GM23338 (cell line): ENCODE measurements around the gene ANKRD40CL. TPM values are rescaled to one million over a fixed set of nuclear protein-coding genes. Genes with fewer than 3 reads are reported as not detected.
A peak's percentile ranks its signal among the peaks of the same experiment; 100 is the strongest.

ENCODE experiments used
- ATAC-seq: fragments of 200-7000 bp; cut with Tn5 transposase; 3 replicates; pipeline ENCODE4 v1.9.1; 2020
- DNase-seq: peaks from one replicate; pipeline ENCODE4 v3.0.0-alpha.2; 2015; ENCODE audit warnings: low spot score
- H2AFZ ChIP-seq: fragments of 200-600 bp; sonication (generic); 2 replicates; pipeline ENCODE4 v1.8.0; 2016; ENCODE audit warnings: antibody characterized with exemption, mild to moderate bottlenecking, moderate library complexity
- H3F3A ChIP-seq: fragments of 200-600 bp; sonication (generic); replicated peaks from 2 replicates; pipeline ENCODE4 v1.8.0; 2017; ENCODE audit warnings: antibody characterized with exemption, mixed run types, low read depth
- H3K27ac ChIP-seq: fragments of 200-600 bp; sonication (generic); 2 replicates; pipeline ENCODE4 v1.6.1; 2016; ENCODE audit warnings: low read depth
- H3K27me3 ChIP-seq: fragments of 200-600 bp; sonication (generic); 2 replicates; pipeline ENCODE4 v1.8.0; 2016; ENCODE audit warnings: mild to moderate bottlenecking, mixed run types, moderate library complexity; ENCODE audit not compliant: insufficient read depth
- H3K36me3 ChIP-seq: fragments of 200-600 bp; sonication (generic); 2 replicates; pipeline ENCODE4 v1.8.0; 2016; ENCODE audit warnings: mild to moderate bottlenecking; ENCODE audit not compliant: insufficient read depth
- H3K4me1 ChIP-seq: fragments of 200-600 bp; sonication (generic); 2 replicates; pipeline ENCODE4 v1.8.0; 2016; ENCODE audit warnings: mild to moderate bottlenecking, moderate library complexity; ENCODE audit not compliant: insufficient read depth
- H3K4me2 ChIP-seq: fragments of 200-600 bp; sonication (generic); 2 replicates; pipeline ENCODE4 v1.7.1; 2017; ENCODE audit warnings: mixed run types
- H3K4me3 ChIP-seq: fragments of 200-600 bp; sonication (generic); 2 replicates; pipeline ENCODE4 v1.6.1; 2016; ENCODE audit warnings: mixed run types
- H3K79me2 ChIP-seq: fragments of 200-600 bp; sonication (generic); replicated peaks from 2 replicates; pipeline ENCODE4 v1.8.0; 2017; ENCODE audit warnings: mild to moderate bottlenecking; ENCODE audit not compliant: insufficient read depth
- H3K9me2 ChIP-seq: fragments of 200-600 bp; sonication (generic); 2 replicates; pipeline ENCODE4 v1.8.0; 2017; ENCODE audit not compliant: insufficient read depth
- H4K20me1 ChIP-seq: fragments of 200-600 bp; sonication (generic); replicated peaks from 2 replicates; pipeline ENCODE4 v1.8.0; 2017; ENCODE audit warnings: mild to moderate bottlenecking; ENCODE audit not compliant: insufficient read depth
- H3K27ac Mint-ChIP-seq: 2 replicates; pipeline ENCODE4 v1.8.0; 2020; ENCODE audit warnings: inconsistent platforms, mild to moderate bottlenecking, moderate library complexity, mixed read lengths
- H3K27me3 Mint-ChIP-seq: 3 replicates; pipeline ENCODE4 v1.8.0; 2022; ENCODE audit warnings: low read depth, mild to moderate bottlenecking, moderate library complexity, mixed read lengths, inconsistent platforms; ENCODE audit not compliant: insufficient read depth, poor library complexity
- H3K36me3 Mint-ChIP-seq: 3 replicates; pipeline ENCODE4 v1.8.0; 2021; ENCODE audit warnings: low read depth, mild to moderate bottlenecking, inconsistent platforms, moderate library complexity, mixed read lengths
- H3K4me1 Mint-ChIP-seq: 3 replicates; pipeline ENCODE4 v1.8.0; 2020; ENCODE audit warnings: mild to moderate bottlenecking, inconsistent platforms, mixed read lengths
- H3K4me3 Mint-ChIP-seq: 3 replicates; pipeline ENCODE4 v1.8.0; 2021; ENCODE audit warnings: moderate library complexity, mild to moderate bottlenecking, inconsistent platforms, mixed read lengths
- H3K9me3 Mint-ChIP-seq: 3 replicates; pipeline ENCODE4 v1.8.0; 2020; ENCODE audit warnings: moderate library complexity, mild to moderate bottlenecking, inconsistent platforms, mixed read lengths
- CREB1 ChIP-seq: fragments of 250-450 bp; sonication (Bioruptor Pico); IDR thresholded peaks from 2 replicates; pipeline ENCODE4 v1.5.0; 2020; ENCODE audit warnings: low read depth, mild to moderate bottlenecking, moderate library complexity
- EZH2 ChIP-seq: fragments of 200-600 bp; sonication (generic); IDR thresholded peaks from one replicate; pipeline ENCODE4 v1.8.0; 2017; ENCODE audit warnings: antibody characterized with exemption, mild to moderate bottlenecking, low read depth; ENCODE audit not compliant: unreplicated experiment
- EZH2phosphoT487 ChIP-seq: fragments of 200-600 bp; sonication (generic); IDR thresholded peaks from one replicate; pipeline ENCODE4 v1.8.1; 2018; ENCODE audit warnings: antibody characterized with exemption; ENCODE audit not compliant: unreplicated experiment
- JUNB ChIP-seq: IDR thresholded peaks from one replicate; pipeline ENCODE4 v1.6.1; 2016; ENCODE audit warnings: antibody characterized with exemption; ENCODE audit not compliant: unreplicated experiment
- NANOG ChIP-seq: IDR thresholded peaks from 2 replicates; pipeline ENCODE4 v1.6.1; 2016; ENCODE audit warnings: antibody characterized with exemption, borderline replicate concordance
- POLR2AphosphoS5 ChIP-seq: IDR thresholded peaks from 2 replicates; pipeline ENCODE4 v1.6.1; 2016; ENCODE audit warnings: antibody characterized with exemption, low read depth
- STAT1 ChIP-seq: IDR thresholded peaks from one replicate; pipeline ENCODE4 v1.6.1; 2016; ENCODE audit warnings: antibody characterized with exemption; ENCODE audit not compliant: unreplicated experiment
- polyA plus RNA-seq: library from polyadenylated mRNA; unstranded; fragments of >200 nt; fragmentation: Nextera tagmentation; extraction: Ambion mirVana; gene quantifications from 2 replicates; pipeline ENCODE4 v1.2.1, GENCODE V29; 2016
- total RNA-seq: library from RNA; depleted of rRNA; stranded (reverse); fragments of >200 nt; shearing (Covaris generic); gene quantifications from 2 replicates; pipeline ENCODE4 v1.2.3, GENCODE V29; 2014
- TF ChIP-seq, protein P1 (sequence below), 2 experiments: fragments of 200-600 bp in 1 of 2; sonication (generic) in 1 of 2; conservative IDR thresholded peaks; 2 replicates each; pipeline versions ENCODE4 v1.5.1 to v1.6.1; 2016 to 2017; ENCODE audit warnings: antibody characterized with exemption in 2 of 2, low read depth in 2 of 2, mild to moderate bottlenecking in 2 of 2, moderate library complexity in 1 of 2
- TF ChIP-seq, protein P2 (sequence below): IDR thresholded peaks from 2 replicates; pipeline ENCODE4 v1.6.1; 2016; ENCODE audit warnings: antibody characterized with exemption
- TF ChIP-seq, protein P3 (sequence below): fragments of 250-450 bp; sonication (Bioruptor Pico); IDR thresholded peaks from 2 replicates; pipeline ENCODE4 v1.5.0; 2020; ENCODE audit warnings: mild to moderate bottlenecking, moderate library complexity

ANKRD40CL gene
- total and polyA plus RNA-seq, 2 experiments from 2014 or later: not detected

DNA sequence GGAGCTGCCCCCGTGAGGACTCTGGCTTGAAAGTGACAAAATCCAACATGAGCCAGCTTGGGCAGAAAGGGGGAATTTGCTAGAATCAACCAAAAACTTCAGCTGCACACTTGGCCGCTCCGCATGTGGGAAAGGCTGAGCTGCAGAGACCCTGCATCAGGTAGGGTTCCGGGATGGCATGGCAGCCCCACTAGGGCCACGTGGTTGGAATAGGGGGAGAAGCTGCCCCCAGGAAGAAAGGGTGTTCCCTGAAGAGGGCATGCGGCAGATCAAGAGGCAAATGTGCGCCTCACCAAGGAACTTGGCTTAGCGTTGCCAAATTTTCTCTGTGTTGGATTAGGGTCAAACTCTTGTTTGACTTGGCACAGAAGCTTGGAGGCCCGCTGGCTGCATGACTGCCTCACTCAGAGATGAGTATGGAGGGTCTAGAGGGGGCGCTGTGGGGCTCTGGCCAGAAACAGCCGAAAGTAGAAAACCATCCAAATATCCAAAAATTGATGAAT lies 38.9 kb upstream of the ANKRD40CL start:
- Mint-ChIP-seq H3K9me3 (no peaks in the 10 kb centered on the region), H3K36me3 (no peaks in the 10 kb centered on the region), H3K27me3 (peaks cover 3% of the 10 kb centered on the region), H3K4me3 (no peak overlapping the region), H3K4me1 (no peaks in the 10 kb centered on the region), H3K27ac (no peak overlapping the region)
- H3K79me2 ChIP-seq: no peaks in the 10 kb centered on the region
- H3K27ac ChIP-seq: no peak overlapping the region
- H4K20me1 ChIP-seq: no peaks in the 10 kb centered on the region
- H3K36me3 ChIP-seq: no peaks in the 10 kb centered on the region
- H3K4me2 ChIP-seq: no peak overlapping the region
- 0 out of 2 replicates have a peak, but pooled peaks cover 3% of the 10 kb centered on the region for H3K9me2 ChIP-seq
- ATAC-seq (peak; percentile 76), DNase-seq (peak; percentile 73)
- TF ChIP-seq, protein P1, sequence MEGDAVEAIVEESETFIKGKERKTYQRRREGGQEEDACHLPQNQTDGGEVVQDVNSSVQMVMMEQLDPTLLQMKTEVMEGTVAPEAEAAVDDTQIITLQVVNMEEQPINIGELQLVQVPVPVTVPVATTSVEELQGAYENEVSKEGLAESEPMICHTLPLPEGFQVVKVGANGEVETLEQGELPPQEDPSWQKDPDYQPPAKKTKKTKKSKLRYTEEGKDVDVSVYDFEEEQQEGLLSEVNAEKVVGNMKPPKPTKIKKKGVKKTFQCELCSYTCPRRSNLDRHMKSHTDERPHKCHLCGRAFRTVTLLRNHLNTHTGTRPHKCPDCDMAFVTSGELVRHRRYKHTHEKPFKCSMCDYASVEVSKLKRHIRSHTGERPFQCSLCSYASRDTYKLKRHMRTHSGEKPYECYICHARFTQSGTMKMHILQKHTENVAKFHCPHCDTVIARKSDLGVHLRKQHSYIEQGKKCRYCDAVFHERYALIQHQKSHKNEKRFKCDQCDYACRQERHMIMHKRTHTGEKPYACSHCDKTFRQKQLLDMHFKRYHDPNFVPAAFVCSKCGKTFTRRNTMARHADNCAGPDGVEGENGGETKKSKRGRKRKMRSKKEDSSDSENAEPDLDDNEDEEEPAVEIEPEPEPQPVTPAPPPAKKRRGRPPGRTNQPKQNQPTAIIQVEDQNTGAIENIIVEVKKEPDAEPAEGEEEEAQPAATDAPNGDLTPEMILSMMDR (conservative IDR thresholded peaks at IDR 0.05; ENCODE audit: low read depth in 2 of 2): peak; percentile 69 to 72
- no peak for TF ChIP-seq NANOG
- no peaks in the 10 kb centered on the region for H3F3A ChIP-seq
- H3K4me1 ChIP-seq: peaks cover 4% of the 10 kb centered on the region; the same call in 1 of the 2 replicates
- no peak overlapping the region for H3K4me3 ChIP-seq
- peak overlapping the region; percentile 86 for H2AFZ ChIP-seq
- no peaks in the 10 kb centered on the region for H3K27me3 ChIP-seq

DNA sequence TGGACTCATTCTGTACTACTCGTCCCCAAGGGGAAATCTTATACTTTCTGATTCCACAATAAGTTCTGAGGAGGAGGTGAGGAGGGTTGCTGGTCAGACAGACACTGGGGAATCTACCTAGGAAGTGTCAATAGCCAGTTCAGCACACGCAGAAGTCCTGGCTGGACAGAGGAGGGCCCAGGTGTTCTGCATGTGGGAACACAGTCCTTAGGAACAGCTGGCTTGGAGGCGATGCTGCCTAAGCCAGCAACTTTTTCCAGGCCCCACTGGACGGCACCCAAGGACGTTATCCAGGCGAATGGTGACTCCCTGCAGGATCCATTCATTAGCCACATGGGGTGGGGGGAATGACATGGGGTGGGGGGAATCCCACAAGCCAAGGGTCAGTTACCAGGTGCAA lies 38.2 kb upstream of the ANKRD40CL start:
- H3K9me2 ChIP-seq: 0 out of 2 replicates have a peak, but pooled peaks cover 3% of the 10 kb centered on the region
- DNase-seq: no peak
- peak overlapping the region; percentile 38; the same call in 1 of the 2 replicates for H2AFZ ChIP-seq
- H3K36me3 Mint-ChIP-seq: no peaks in the 10 kb centered on the region
- no peaks in the 10 kb centered on the region for H3F3A ChIP-seq
- H3K27ac ChIP-seq: no peak overlapping the region
- H3K4me3 Mint-ChIP-seq: no peak overlapping the region
- no peaks in the 10 kb centered on the region for H3K79me2 ChIP-seq
- ATAC-seq: no peak
- no peaks in the 10 kb centered on the region for H3K36me3 ChIP-seq
- no peaks in the 10 kb centered on the region for H4K20me1 ChIP-seq
- peaks cover 3% of the 10 kb centered on the region for H3K27me3 Mint-ChIP-seq
- peaks cover 4% of the 10 kb centered on the region; the same call in 1 of the 2 replicates for H3K4me1 ChIP-seq
- no peak overlapping the region for H3K4me3 ChIP-seq
- no peaks in the 10 kb centered on the region for H3K27me3 ChIP-seq
- H3K9me3 Mint-ChIP-seq: no peaks in the 10 kb centered on the region
- no peaks in the 10 kb centered on the region for H3K4me1 Mint-ChIP-seq
- no peak overlapping the region for H3K27ac Mint-ChIP-seq
- no peak overlapping the region for H3K4me2 ChIP-seq
- TF ChIP-seq EZH2phosphoT487 (no peak), NANOG (no peak), POLR2AphosphoS5 (no peak), STAT1 (no peak), JUNB (no peak), EZH2 (no peak), CREB1 (CRISPR knock-in tag) (no peak)
- TF ChIP-seq, protein P2, sequence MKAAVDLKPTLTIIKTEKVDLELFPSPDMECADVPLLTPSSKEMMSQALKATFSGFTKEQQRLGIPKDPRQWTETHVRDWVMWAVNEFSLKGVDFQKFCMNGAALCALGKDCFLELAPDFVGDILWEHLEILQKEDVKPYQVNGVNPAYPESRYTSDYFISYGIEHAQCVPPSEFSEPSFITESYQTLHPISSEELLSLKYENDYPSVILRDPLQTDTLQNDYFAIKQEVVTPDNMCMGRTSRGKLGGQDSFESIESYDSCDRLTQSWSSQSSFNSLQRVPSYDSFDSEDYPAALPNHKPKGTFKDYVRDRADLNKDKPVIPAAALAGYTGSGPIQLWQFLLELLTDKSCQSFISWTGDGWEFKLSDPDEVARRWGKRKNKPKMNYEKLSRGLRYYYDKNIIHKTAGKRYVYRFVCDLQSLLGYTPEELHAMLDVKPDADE: no peak
- TF ChIP-seq, protein P1 (conservative IDR thresholded peaks at IDR 0.05; ENCODE audit: low read depth in 2 of 2): no peak
- TF ChIP-seq, protein P3, sequence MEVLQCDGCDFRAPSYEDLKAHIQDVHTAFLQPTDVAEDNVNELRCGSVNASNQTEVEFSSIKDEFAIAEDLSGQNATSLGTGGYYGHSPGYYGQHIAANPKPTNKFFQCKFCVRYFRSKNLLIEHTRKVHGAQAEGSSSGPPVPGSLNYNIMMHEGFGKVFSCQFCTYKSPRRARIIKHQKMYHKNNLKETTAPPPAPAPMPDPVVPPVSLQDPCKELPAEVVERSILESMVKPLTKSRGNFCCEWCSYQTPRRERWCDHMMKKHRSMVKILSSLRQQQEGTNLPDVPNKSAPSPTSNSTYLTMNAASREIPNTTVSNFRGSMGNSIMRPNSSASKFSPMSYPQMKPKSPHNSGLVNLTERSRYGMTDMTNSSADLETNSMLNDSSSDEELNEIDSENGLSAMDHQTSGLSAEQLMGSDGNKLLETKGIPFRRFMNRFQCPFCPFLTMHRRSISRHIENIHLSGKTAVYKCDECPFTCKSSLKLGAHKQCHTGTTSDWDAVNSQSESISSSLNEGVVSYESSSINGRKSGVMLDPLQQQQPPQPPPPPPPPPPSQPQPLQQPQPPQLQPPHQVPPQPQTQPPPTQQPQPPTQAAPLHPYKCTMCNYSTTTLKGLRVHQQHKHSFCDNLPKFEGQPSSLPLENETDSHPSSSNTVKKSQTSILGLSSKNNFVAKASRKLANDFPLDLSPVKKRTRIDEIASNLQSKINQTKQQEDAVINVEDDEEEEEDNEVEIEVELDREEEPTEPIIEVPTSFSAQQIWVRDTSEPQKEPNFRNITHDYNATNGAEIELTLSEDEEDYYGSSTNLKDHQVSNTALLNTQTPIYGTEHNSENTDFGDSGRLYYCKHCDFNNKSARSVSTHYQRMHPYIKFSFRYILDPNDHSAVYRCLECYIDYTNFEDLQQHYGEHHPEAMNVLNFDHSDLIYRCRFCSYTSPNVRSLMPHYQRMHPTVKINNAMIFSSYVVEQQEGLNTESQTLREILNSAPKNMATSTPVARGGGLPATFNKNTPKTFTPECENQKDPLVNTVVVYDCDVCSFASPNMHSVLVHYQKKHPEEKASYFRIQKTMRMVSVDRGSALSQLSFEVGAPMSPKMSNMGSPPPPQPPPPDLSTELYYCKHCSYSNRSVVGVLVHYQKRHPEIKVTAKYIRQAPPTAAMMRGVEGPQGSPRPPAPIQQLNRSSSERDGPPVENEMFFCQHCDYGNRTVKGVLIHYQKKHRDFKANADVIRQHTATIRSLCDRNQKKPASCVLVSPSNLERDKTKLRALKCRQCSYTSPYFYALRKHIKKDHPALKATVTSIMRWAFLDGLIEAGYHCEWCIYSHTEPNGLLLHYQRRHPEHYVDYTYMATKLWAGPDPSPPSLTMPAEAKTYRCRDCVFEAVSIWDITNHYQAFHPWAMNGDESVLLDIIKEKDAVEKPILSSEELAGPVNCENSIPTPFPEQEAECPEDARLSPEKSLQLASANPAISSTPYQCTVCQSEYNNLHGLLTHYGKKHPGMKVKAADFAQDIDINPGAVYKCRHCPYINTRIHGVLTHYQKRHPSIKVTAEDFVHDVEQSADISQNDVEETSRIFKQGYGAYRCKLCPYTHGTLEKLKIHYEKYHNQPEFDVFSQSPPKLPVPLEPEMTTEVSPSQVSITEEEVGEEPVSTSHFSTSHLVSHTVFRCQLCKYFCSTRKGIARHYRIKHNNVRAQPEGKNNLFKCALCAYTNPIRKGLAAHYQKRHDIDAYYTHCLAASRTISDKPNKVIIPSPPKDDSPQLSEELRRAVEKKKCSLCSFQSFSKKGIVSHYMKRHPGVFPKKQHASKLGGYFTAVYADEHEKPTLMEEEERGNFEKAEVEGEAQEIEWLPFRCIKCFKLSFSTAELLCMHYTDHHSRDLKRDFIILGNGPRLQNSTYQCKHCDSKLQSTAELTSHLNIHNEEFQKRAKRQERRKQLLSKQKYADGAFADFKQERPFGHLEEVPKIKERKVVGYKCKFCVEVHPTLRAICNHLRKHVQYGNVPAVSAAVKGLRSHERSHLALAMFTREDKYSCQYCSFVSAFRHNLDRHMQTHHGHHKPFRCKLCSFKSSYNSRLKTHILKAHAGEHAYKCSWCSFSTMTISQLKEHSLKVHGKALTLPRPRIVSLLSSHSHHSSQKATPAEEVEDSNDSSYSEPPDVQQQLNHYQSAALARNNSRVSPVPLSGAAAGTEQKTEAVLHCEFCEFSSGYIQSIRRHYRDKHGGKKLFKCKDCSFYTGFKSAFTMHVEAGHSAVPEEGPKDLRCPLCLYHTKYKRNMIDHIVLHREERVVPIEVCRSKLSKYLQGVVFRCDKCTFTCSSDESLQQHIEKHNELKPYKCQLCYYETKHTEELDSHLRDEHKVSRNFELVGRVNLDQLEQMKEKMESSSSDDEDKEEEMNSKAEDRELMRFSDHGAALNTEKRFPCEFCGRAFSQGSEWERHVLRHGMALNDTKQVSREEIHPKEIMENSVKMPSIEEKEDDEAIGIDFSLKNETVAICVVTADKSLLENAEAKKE (CRISPR knock-in tag): no peak
